GM23338 (cell line): ENCODE data around the gene HDAC8. TPM values are rescaled to one million over a fixed set of nuclear protein-coding genes. Genes with fewer than 3 reads are reported as not detected.

Experiments
- ATAC-seq: fragments of 200-7000 bp; cut with Tn5 transposase; 3 replicates; pipeline ENCODE4 v1.9.1; 2020
- DNase-seq: peaks from one replicate; pipeline ENCODE4 v3.0.0-alpha.2; 2015; ENCODE audit warnings: low spot score
- H2AFZ ChIP-seq: fragments of 200-600 bp; sonication (generic); 2 replicates; pipeline ENCODE4 v1.8.0; 2016; ENCODE audit warnings: antibody characterized with exemption, mild to moderate bottlenecking, moderate library complexity
- H3F3A ChIP-seq: fragments of 200-600 bp; sonication (generic); replicated peaks from 2 replicates; pipeline ENCODE4 v1.8.0; 2017; ENCODE audit warnings: antibody characterized with exemption, mixed run types, low read depth
- H3K27ac ChIP-seq: fragments of 200-600 bp; sonication (generic); 2 replicates; pipeline ENCODE4 v1.6.1; 2016; ENCODE audit warnings: low read depth
- H3K27me3 ChIP-seq: fragments of 200-600 bp; sonication (generic); 2 replicates; pipeline ENCODE4 v1.8.0; 2016; ENCODE audit warnings: mild to moderate bottlenecking, mixed run types, moderate library complexity; ENCODE audit not compliant: insufficient read depth
- H3K36me3 ChIP-seq: fragments of 200-600 bp; sonication (generic); 2 replicates; pipeline ENCODE4 v1.8.0; 2016; ENCODE audit warnings: mild to moderate bottlenecking; ENCODE audit not compliant: insufficient read depth
- H3K4me1 ChIP-seq: fragments of 200-600 bp; sonication (generic); 2 replicates; pipeline ENCODE4 v1.8.0; 2016; ENCODE audit warnings: mild to moderate bottlenecking, moderate library complexity; ENCODE audit not compliant: insufficient read depth
- H3K4me2 ChIP-seq: fragments of 200-600 bp; sonication (generic); 2 replicates; pipeline ENCODE4 v1.7.1; 2017; ENCODE audit warnings: mixed run types
- H3K4me3 ChIP-seq: fragments of 200-600 bp; sonication (generic); 2 replicates; pipeline ENCODE4 v1.6.1; 2016; ENCODE audit warnings: mixed run types
- H3K79me2 ChIP-seq: fragments of 200-600 bp; sonication (generic); replicated peaks from 2 replicates; pipeline ENCODE4 v1.8.0; 2017; ENCODE audit warnings: mild to moderate bottlenecking; ENCODE audit not compliant: insufficient read depth
- H3K9me2 ChIP-seq: fragments of 200-600 bp; sonication (generic); 2 replicates; pipeline ENCODE4 v1.8.0; 2017; ENCODE audit not compliant: insufficient read depth
- H4K20me1 ChIP-seq: fragments of 200-600 bp; sonication (generic); replicated peaks from 2 replicates; pipeline ENCODE4 v1.8.0; 2017; ENCODE audit warnings: mild to moderate bottlenecking; ENCODE audit not compliant: insufficient read depth
- H3K27ac Mint-ChIP-seq: 2 replicates; pipeline ENCODE4 v1.8.0; 2020; ENCODE audit warnings: inconsistent platforms, mild to moderate bottlenecking, moderate library complexity, mixed read lengths
- H3K27me3 Mint-ChIP-seq: 3 replicates; pipeline ENCODE4 v1.8.0; 2022; ENCODE audit warnings: low read depth, mild to moderate bottlenecking, moderate library complexity, mixed read lengths, inconsistent platforms; ENCODE audit not compliant: insufficient read depth, poor library complexity
- H3K36me3 Mint-ChIP-seq: 3 replicates; pipeline ENCODE4 v1.8.0; 2021; ENCODE audit warnings: low read depth, mild to moderate bottlenecking, inconsistent platforms, moderate library complexity, mixed read lengths
- H3K4me1 Mint-ChIP-seq: 3 replicates; pipeline ENCODE4 v1.8.0; 2020; ENCODE audit warnings: mild to moderate bottlenecking, inconsistent platforms, mixed read lengths
- H3K4me3 Mint-ChIP-seq: 3 replicates; pipeline ENCODE4 v1.8.0; 2021; ENCODE audit warnings: moderate library complexity, mild to moderate bottlenecking, inconsistent platforms, mixed read lengths
- H3K9me3 Mint-ChIP-seq: 3 replicates; pipeline ENCODE4 v1.8.0; 2020; ENCODE audit warnings: moderate library complexity, mild to moderate bottlenecking, inconsistent platforms, mixed read lengths
- ETS1 ChIP-seq: IDR thresholded peaks from 2 replicates; pipeline ENCODE4 v1.6.1; 2016; ENCODE audit warnings: antibody characterized with exemption
- EZH2 ChIP-seq: fragments of 200-600 bp; sonication (generic); IDR thresholded peaks from one replicate; pipeline ENCODE4 v1.8.0; 2017; ENCODE audit warnings: antibody characterized with exemption, mild to moderate bottlenecking, low read depth; ENCODE audit not compliant: unreplicated experiment
- NANOG ChIP-seq: IDR thresholded peaks from 2 replicates; pipeline ENCODE4 v1.6.1; 2016; ENCODE audit warnings: antibody characterized with exemption, borderline replicate concordance
- POLR2AphosphoS5 ChIP-seq: IDR thresholded peaks from 2 replicates; pipeline ENCODE4 v1.6.1; 2016; ENCODE audit warnings: antibody characterized with exemption, low read depth
- ZNF114 ChIP-seq: fragments of 250-450 bp; sonication (Bioruptor Pico); IDR thresholded peaks from 2 replicates; pipeline ENCODE4 v1.5.0; 2020; ENCODE audit warnings: mild to moderate bottlenecking, moderate library complexity
- polyA plus RNA-seq: library from polyadenylated mRNA; unstranded; fragments of >200 nt; fragmentation: Nextera tagmentation; extraction: Ambion mirVana; gene quantifications from 2 replicates; pipeline ENCODE4 v1.2.1, GENCODE V29; 2016
- total RNA-seq: library from RNA; depleted of rRNA; stranded (reverse); fragments of >200 nt; shearing (Covaris generic); gene quantifications from 2 replicates; pipeline ENCODE4 v1.2.3, GENCODE V29; 2014
- TF ChIP-seq, protein P1 (sequence below): fragments of 250-450 bp; sonication (Bioruptor Pico); IDR thresholded peaks from 2 replicates; pipeline ENCODE4 v1.5.0; 2020; ENCODE audit warnings: mild to moderate bottlenecking, moderate library complexity
- TF ChIP-seq, protein P2 (sequence below), 2 experiments: fragments of 200-600 bp in 1 of 2; sonication (generic) in 1 of 2; conservative IDR thresholded peaks; 2 replicates each; pipeline versions ENCODE4 v1.5.1 to v1.6.1; 2016 to 2017; ENCODE audit warnings: antibody characterized with exemption in 2 of 2, low read depth in 2 of 2, mild to moderate bottlenecking in 2 of 2, moderate library complexity in 1 of 2
- TF ChIP-seq, protein P3 (sequence below): IDR thresholded peaks from one replicate; pipeline ENCODE4 v1.6.1; 2018; ENCODE audit warnings: antibody characterized with exemption; ENCODE audit not compliant: unreplicated experiment

Gene HDAC8
- total and polyA plus RNA-seq, 2 experiments from 2014 or later, result 21.6 to 28.7 TPM

- TF ChIP-seq, protein P1, sequence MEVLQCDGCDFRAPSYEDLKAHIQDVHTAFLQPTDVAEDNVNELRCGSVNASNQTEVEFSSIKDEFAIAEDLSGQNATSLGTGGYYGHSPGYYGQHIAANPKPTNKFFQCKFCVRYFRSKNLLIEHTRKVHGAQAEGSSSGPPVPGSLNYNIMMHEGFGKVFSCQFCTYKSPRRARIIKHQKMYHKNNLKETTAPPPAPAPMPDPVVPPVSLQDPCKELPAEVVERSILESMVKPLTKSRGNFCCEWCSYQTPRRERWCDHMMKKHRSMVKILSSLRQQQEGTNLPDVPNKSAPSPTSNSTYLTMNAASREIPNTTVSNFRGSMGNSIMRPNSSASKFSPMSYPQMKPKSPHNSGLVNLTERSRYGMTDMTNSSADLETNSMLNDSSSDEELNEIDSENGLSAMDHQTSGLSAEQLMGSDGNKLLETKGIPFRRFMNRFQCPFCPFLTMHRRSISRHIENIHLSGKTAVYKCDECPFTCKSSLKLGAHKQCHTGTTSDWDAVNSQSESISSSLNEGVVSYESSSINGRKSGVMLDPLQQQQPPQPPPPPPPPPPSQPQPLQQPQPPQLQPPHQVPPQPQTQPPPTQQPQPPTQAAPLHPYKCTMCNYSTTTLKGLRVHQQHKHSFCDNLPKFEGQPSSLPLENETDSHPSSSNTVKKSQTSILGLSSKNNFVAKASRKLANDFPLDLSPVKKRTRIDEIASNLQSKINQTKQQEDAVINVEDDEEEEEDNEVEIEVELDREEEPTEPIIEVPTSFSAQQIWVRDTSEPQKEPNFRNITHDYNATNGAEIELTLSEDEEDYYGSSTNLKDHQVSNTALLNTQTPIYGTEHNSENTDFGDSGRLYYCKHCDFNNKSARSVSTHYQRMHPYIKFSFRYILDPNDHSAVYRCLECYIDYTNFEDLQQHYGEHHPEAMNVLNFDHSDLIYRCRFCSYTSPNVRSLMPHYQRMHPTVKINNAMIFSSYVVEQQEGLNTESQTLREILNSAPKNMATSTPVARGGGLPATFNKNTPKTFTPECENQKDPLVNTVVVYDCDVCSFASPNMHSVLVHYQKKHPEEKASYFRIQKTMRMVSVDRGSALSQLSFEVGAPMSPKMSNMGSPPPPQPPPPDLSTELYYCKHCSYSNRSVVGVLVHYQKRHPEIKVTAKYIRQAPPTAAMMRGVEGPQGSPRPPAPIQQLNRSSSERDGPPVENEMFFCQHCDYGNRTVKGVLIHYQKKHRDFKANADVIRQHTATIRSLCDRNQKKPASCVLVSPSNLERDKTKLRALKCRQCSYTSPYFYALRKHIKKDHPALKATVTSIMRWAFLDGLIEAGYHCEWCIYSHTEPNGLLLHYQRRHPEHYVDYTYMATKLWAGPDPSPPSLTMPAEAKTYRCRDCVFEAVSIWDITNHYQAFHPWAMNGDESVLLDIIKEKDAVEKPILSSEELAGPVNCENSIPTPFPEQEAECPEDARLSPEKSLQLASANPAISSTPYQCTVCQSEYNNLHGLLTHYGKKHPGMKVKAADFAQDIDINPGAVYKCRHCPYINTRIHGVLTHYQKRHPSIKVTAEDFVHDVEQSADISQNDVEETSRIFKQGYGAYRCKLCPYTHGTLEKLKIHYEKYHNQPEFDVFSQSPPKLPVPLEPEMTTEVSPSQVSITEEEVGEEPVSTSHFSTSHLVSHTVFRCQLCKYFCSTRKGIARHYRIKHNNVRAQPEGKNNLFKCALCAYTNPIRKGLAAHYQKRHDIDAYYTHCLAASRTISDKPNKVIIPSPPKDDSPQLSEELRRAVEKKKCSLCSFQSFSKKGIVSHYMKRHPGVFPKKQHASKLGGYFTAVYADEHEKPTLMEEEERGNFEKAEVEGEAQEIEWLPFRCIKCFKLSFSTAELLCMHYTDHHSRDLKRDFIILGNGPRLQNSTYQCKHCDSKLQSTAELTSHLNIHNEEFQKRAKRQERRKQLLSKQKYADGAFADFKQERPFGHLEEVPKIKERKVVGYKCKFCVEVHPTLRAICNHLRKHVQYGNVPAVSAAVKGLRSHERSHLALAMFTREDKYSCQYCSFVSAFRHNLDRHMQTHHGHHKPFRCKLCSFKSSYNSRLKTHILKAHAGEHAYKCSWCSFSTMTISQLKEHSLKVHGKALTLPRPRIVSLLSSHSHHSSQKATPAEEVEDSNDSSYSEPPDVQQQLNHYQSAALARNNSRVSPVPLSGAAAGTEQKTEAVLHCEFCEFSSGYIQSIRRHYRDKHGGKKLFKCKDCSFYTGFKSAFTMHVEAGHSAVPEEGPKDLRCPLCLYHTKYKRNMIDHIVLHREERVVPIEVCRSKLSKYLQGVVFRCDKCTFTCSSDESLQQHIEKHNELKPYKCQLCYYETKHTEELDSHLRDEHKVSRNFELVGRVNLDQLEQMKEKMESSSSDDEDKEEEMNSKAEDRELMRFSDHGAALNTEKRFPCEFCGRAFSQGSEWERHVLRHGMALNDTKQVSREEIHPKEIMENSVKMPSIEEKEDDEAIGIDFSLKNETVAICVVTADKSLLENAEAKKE (CRISPR knock-in tag), result no peak
Measured at GRCh38 chrX:72468607-72469006, 104.0 kb downstream of the HDAC8 start (continued).

- Histone ChIP-seq H3K4me3 (no peak overlapping the region), H3K4me2 (no peak overlapping the region), H3K9me2 (no peaks in the 10 kb centered on the region), H3F3A (no peaks in the 10 kb centered on the region), H3K79me2 (no peaks in the 10 kb centered on the region), H3K27ac (no peak overlapping the region), H3K27me3 (no peaks in the 10 kb centered on the region), H3K36me3 (no peaks in the 10 kb centered on the region), H4K20me1 (no peaks in the 10 kb centered on the region), H3K4me1 (no peaks in the 10 kb centered on the region), H2AFZ (no peak overlapping the region)
- Mint-ChIP-seq H3K4me3 (no peak overlapping the region), H3K27ac (no peak overlapping the region), H3K4me1 (no peaks in the 10 kb centered on the region), H3K27me3 (no peaks in the 10 kb centered on the region), H3K9me3 (no peaks in the 10 kb centered on the region), H3K36me3 (no peaks in the 10 kb centered on the region)
- ATAC-seq (no peak), DNase-seq (no peak)
- TF ChIP-seq NANOG, result no peak
- TF ChIP-seq, protein P2, sequence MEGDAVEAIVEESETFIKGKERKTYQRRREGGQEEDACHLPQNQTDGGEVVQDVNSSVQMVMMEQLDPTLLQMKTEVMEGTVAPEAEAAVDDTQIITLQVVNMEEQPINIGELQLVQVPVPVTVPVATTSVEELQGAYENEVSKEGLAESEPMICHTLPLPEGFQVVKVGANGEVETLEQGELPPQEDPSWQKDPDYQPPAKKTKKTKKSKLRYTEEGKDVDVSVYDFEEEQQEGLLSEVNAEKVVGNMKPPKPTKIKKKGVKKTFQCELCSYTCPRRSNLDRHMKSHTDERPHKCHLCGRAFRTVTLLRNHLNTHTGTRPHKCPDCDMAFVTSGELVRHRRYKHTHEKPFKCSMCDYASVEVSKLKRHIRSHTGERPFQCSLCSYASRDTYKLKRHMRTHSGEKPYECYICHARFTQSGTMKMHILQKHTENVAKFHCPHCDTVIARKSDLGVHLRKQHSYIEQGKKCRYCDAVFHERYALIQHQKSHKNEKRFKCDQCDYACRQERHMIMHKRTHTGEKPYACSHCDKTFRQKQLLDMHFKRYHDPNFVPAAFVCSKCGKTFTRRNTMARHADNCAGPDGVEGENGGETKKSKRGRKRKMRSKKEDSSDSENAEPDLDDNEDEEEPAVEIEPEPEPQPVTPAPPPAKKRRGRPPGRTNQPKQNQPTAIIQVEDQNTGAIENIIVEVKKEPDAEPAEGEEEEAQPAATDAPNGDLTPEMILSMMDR (conservative IDR thresholded peaks at IDR 0.05; ENCODE audit: low read depth in 2 of 2), result no peak
- no peak for TF ChIP-seq EZH2
- TF ChIP-seq ZNF114 (CRISPR knock-in tag), result no peak
- no peak for TF ChIP-seq POLR2AphosphoS5
- TF ChIP-seq, protein P3, sequence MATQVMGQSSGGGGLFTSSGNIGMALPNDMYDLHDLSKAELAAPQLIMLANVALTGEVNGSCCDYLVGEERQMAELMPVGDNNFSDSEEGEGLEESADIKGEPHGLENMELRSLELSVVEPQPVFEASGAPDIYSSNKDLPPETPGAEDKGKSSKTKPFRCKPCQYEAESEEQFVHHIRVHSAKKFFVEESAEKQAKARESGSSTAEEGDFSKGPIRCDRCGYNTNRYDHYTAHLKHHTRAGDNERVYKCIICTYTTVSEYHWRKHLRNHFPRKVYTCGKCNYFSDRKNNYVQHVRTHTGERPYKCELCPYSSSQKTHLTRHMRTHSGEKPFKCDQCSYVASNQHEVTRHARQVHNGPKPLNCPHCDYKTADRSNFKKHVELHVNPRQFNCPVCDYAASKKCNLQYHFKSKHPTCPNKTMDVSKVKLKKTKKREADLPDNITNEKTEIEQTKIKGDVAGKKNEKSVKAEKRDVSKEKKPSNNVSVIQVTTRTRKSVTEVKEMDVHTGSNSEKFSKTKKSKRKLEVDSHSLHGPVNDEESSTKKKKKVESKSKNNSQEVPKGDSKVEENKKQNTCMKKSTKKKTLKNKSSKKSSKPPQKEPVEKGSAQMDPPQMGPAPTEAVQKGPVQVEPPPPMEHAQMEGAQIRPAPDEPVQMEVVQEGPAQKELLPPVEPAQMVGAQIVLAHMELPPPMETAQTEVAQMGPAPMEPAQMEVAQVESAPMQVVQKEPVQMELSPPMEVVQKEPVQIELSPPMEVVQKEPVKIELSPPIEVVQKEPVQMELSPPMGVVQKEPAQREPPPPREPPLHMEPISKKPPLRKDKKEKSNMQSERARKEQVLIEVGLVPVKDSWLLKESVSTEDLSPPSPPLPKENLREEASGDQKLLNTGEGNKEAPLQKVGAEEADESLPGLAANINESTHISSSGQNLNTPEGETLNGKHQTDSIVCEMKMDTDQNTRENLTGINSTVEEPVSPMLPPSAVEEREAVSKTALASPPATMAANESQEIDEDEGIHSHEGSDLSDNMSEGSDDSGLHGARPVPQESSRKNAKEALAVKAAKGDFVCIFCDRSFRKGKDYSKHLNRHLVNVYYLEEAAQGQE, result no peak
- no peak for TF ChIP-seq ETS1
Measured at GRCh38 chrX:72467135-72467534, 105.5 kb downstream of the HDAC8 start.
